Right atrium auricular region (tissue), 2 donors: Measurements from ENCODE around the gene MAPKAPK2. TPM values are rescaled to one million over a fixed set of nuclear protein-coding genes. Genes with fewer than 3 reads are reported as not detected.

Experiments
- DNase-seq: peaks from one replicate; pipeline ENCODE4 v3.0.0-alpha.2; 2019; ENCODE audit warnings: low spot score
- H3K27ac ChIP-seq, 2 donors: fragments of 200-600 bp; sonication (generic); 1 replicate in 1 of 2; 2 replicates in 1 of 2; pipeline ENCODE4 v1.5.1; 2016 to 2019
- H3K27me3 ChIP-seq, 2 donors: fragments of 200-600 bp; sonication (generic); one replicate each; pipeline versions ENCODE4 v1.5.1 to v1.6.0; 2017 to 2019
- H3K36me3 ChIP-seq: fragments of 200-600 bp; sonication (generic); one replicate; pipeline ENCODE4 v1.5.1; 2016
- H3K4me1 ChIP-seq, 2 donors: fragments of 200-600 bp; sonication (generic); one replicate each; pipeline versions ENCODE4 v1.5.1 to v1.6.0; 2017 to 2019
- H3K4me3 ChIP-seq, 2 donors: fragments of 200-600 bp; sonication (generic); 1 replicate in 1 of 2; 2 replicates in 1 of 2; pipeline ENCODE4 v1.5.1; 2017 to 2019; ENCODE audit warnings: mild to moderate bottlenecking in 1 of 2, moderate library complexity in 1 of 2
- H3K9me3 ChIP-seq, 2 donors: fragments of 200-600 bp; sonication (generic); one replicate each; pipeline ENCODE4 v1.5.1; 2019
- total RNA-seq, 2 donors: library from RNA; depleted of rRNA; stranded (reverse); fragments of >200 nt; gene quantifications; one replicate each; pipeline ENCODE4 v1.1.0, GENCODE V29; 2016
- TF ChIP-seq, protein P1 (sequence below), 2 donors: fragments of 200-600 bp; sonication (generic); IDR thresholded peaks; one replicate each; pipeline ENCODE4 v1.5.1; 2019; ENCODE audit warnings: antibody characterized with exemption in 2 of 2

MAPKAPK2 gene
- total RNA-seq, 2 donors from 2014 or later = 136 to 158 TPM

- Histone ChIP-seq H3K27ac (peak overlapping the region; percentile 45 to 68), H3K4me1 (peaks cover 0 to 94% of the 10 kb centered on the region in 2 donors), H3K36me3 (no peaks in the 10 kb centered on the region), H3K9me3 (no peaks in the 10 kb centered on the region), H3K4me3 (no peak overlapping the region), H3K27me3 (no peaks in the 10 kb centered on the region)
- no peak for DNase-seq
- TF ChIP-seq, protein P1, sequence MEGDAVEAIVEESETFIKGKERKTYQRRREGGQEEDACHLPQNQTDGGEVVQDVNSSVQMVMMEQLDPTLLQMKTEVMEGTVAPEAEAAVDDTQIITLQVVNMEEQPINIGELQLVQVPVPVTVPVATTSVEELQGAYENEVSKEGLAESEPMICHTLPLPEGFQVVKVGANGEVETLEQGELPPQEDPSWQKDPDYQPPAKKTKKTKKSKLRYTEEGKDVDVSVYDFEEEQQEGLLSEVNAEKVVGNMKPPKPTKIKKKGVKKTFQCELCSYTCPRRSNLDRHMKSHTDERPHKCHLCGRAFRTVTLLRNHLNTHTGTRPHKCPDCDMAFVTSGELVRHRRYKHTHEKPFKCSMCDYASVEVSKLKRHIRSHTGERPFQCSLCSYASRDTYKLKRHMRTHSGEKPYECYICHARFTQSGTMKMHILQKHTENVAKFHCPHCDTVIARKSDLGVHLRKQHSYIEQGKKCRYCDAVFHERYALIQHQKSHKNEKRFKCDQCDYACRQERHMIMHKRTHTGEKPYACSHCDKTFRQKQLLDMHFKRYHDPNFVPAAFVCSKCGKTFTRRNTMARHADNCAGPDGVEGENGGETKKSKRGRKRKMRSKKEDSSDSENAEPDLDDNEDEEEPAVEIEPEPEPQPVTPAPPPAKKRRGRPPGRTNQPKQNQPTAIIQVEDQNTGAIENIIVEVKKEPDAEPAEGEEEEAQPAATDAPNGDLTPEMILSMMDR (IDR thresholded peaks at IDR 0.05) = no peak
Observed at GRCh38 chr1:206709772-206710459, 25.2 kb downstream of the MAPKAPK2 start.

DNA sequence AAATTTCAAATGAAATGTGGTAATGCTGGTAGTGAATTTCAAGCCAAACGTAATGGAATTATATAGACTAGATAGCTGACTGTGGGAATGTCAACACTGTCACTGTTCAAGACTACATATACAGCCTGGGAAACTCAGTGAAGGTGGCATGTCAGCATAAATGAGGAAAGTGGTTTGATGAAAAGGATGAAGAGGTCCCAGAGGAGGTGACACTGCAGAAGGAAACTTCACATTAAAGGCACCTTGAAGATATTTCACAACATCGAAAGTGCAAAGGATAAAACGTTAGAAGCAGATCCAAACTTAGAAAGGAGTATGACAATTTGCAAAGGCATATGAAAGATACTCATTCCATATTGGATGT lies 25.7 kb downstream of the MAPKAPK2 start:
- TF ChIP-seq, protein P1 (IDR thresholded peaks at IDR 0.05) = no peak
- H3K4me1 ChIP-seq = peaks cover 0 to 94% of the 10 kb centered on the region in 2 donors
- H3K27me3 ChIP-seq = no peaks in the 10 kb centered on the region
- no peak overlapping the region for H3K4me3 ChIP-seq
- H3K9me3 ChIP-seq = no peaks in the 10 kb centered on the region
- no peak for DNase-seq
- H3K36me3 ChIP-seq = no peaks in the 10 kb centered on the region
- H3K27ac ChIP-seq = peak overlapping the region; percentile 32 to 45

GRCh38 chr1:206713070-206713469 lies 28.4 kb downstream of the MAPKAPK2 start:
- DNase-seq = no peak
- TF ChIP-seq, protein P1 (IDR thresholded peaks at IDR 0.05) = no peak
- Histone ChIP-seq H3K27ac (peak overlapping the region; percentile 58 to 75), H3K9me3 (no peaks in the 10 kb centered on the region), H3K36me3 (no peaks in the 10 kb centered on the region), H3K27me3 (no peaks in the 10 kb centered on the region), H3K4me3 (no peak overlapping the region), H3K4me1 (peaks cover 0 to 94% of the 10 kb centered on the region in 2 donors)

DNA sequence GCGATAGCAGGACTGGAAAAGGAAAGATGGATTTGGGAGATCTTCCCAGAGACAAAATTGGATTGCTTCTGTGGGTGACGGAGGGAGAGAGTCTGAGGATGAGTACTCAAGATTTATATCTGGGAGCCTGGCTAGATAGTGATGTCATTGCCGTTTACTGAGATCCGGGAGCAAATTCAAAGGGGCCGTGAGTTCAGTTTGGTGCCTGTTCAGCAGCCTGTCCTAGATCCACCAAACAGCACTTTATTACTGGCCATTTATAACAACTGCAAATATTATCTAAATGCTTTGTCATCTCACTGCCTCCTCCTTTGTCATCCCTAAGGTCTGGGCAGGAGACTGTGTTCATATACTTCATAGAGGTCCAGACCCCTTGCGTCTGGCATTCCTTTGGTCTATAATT lies 29.2 kb downstream of the MAPKAPK2 start:
- no peaks in the 10 kb centered on the region for H3K27me3 ChIP-seq
- H3K9me3 ChIP-seq = no peaks in the 10 kb centered on the region
- H3K4me1 ChIP-seq = peaks cover 0 to 92% of the 10 kb centered on the region in 2 donors
- H3K4me3 ChIP-seq = no peak overlapping the region
- H3K36me3 ChIP-seq = no peaks in the 10 kb centered on the region
- TF ChIP-seq, protein P1 (IDR thresholded peaks at IDR 0.05) = no peak
- DNase-seq = no peak
- peak overlapping the region; percentile 58 to 75 for H3K27ac ChIP-seq

DNA sequence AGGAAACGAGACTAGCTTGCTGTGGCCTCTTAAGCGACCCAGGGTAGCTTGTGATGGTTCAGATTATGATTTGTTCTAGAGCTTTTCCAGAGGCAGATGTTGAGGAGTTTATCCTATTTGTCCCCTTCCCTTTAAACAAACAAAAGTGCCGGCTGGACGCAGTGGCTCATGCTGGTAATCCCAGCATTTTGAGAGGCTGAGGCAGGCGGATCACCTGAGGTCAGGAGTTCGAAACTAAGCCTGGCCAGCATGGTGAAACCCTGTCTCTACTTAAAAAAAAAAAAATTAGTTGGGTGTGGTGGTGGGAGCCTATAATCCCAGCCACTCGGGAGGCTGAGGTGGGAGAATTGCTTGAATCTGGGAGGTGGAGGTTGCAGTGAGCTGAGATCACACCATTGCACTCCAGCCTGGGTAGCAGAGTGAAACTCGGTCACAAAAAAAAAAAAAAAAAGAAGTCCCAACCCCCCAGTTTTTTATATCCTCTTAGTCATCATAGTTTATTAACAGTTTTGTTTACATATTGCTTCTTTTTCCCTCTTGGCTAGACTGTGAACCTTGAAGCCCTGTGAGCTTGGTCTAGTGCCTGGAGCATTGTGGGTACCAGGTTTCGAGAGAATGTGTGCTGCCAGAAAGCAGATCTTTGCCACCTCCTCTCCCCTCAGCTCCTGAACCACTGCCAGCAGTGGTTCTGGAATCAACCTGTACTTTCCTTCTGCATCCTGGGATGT lies 29.8 kb downstream of the MAPKAPK2 start:
- Histone ChIP-seq H3K4me1 (peaks cover 0 to 92% of the 10 kb centered on the region in 2 donors), H3K36me3 (no peaks in the 10 kb centered on the region), H3K4me3 (no peak overlapping the region), H3K27ac (peak overlapping the region; percentile 58 to 75), H3K9me3 (no peaks in the 10 kb centered on the region), H3K27me3 (no peaks in the 10 kb centered on the region)
- no peak for DNase-seq
- TF ChIP-seq, protein P1 (IDR thresholded peaks at IDR 0.05) = no peak
